SJSA1 (cell line): ENCODE results near the gene HS3ST3A1. TPM values are rescaled to one million over a fixed set of nuclear protein-coding genes. Genes with fewer than 3 reads are reported as not detected.

Experiments used
- DNase-seq, 2 experiments: peaks; one replicate each; pipeline ENCODE4 v3.0.0-alpha.2; 2015 to 2020; ENCODE audit warnings: low spot score in 2 of 2, low read depth in 1 of 2
- H3K27ac ChIP-seq: fragments of 250-450 bp; sonication (Bioruptor Pico); 2 replicates; pipeline ENCODE4 v1.5.1; 2020; ENCODE audit warnings: mild to moderate bottlenecking, moderate library complexity
- H3K27me3 ChIP-seq: fragments of 250-450 bp; sonication (Bioruptor Pico); replicated peaks from 2 replicates; pipeline ENCODE4 v1.5.1; 2020; ENCODE audit warnings: mild to moderate bottlenecking, moderate library complexity
- H3K36me3 ChIP-seq: fragments of 250-450 bp; sonication (Bioruptor Pico); 2 replicates; pipeline ENCODE4 v1.5.1; 2020; ENCODE audit warnings: mild to moderate bottlenecking
- H3K4me1 ChIP-seq: fragments of 250-450 bp; sonication (Bioruptor Pico); replicated peaks from 2 replicates; pipeline ENCODE4 v1.6.1; 2021; ENCODE audit warnings: mild to moderate bottlenecking
- H3K4me3 ChIP-seq: fragments of 250-450 bp; sonication (Bioruptor Pico); 2 replicates; pipeline ENCODE4 v1.5.1; 2020; ENCODE audit warnings: mild to moderate bottlenecking
- H3K9me3 ChIP-seq: fragments of 250-450 bp; sonication (Bioruptor Pico); replicated peaks from 2 replicates; pipeline ENCODE4 v1.5.1; 2020; ENCODE audit warnings: mild to moderate bottlenecking
- total RNA-seq: library from RNA; depleted of rRNA; stranded (reverse); fragments of >200 nt; shearing (Covaris generic); gene quantifications from 2 replicates; pipeline ENCODE4 v1.2.3, GENCODE V29; 2014

The HS3ST3A1 gene
- total RNA-seq, 1 experiment from 2014 or later = 16.8 TPM

DNA sequence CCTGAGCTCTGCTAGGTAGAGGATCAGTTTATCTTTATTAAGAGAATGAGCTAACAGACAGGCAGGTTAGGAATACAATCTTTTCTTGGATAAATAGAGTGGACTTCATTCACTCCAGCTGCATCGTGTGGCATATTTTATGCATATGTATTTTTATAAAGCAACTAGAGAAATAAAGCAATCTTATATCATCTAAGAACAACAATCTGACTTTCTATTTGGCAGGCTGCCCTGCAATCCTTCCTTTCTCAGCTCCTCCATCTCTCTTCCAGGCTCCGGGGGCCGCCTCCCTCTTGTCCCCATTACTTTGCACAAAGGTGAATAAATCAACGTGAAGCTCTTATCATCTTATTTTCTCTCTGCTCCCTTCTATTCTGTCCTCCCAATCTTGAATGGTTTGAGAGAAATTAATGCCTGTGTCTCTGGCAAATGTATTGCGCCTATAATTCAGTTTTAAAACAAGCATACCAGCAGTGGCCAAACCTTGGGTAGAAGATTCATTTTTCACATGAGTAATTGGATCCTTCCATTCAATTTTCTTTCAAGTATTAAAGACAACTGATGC is 64.5 kb downstream of the HS3ST3A1 start:
- peaks cover 37% of the 10 kb centered on the region for H3K4me1 ChIP-seq
- peaks cover 15% of the 10 kb centered on the region for H3K36me3 ChIP-seq
- H3K27me3 ChIP-seq = no peaks in the 10 kb centered on the region
- DNase-seq = no peak
- no peak overlapping the region for H3K4me3 ChIP-seq
- no peaks in the 10 kb centered on the region for H3K9me3 ChIP-seq
- H3K27ac ChIP-seq = no peak overlapping the region

DNA sequence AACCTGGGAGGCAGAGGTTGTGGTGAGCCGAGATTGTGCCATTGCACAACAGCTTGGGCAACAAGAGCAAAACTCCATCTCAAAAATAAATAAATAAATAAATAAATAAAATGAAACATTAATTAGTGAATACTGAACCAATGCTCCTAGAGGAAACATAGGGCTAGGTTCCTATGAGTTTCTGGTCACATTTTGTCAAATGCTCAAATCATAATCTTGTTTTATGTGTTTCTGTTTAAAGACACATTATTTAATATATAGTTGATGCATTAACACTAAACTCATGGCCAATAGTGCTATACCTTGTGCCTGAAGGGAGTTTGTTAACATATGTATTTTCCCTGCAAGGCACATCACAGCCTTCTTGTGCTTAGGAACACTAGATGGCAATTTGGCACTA is 66.8 kb downstream of the HS3ST3A1 start:
- Histone ChIP-seq H3K9me3 (no peaks in the 10 kb centered on the region), H3K4me3 (no peak overlapping the region), H3K27me3 (no peaks in the 10 kb centered on the region), H3K4me1 (peaks cover 30% of the 10 kb centered on the region), H3K27ac (no peak overlapping the region), H3K36me3 (peaks cover 19% of the 10 kb centered on the region)
- DNase-seq = no peak

DNA sequence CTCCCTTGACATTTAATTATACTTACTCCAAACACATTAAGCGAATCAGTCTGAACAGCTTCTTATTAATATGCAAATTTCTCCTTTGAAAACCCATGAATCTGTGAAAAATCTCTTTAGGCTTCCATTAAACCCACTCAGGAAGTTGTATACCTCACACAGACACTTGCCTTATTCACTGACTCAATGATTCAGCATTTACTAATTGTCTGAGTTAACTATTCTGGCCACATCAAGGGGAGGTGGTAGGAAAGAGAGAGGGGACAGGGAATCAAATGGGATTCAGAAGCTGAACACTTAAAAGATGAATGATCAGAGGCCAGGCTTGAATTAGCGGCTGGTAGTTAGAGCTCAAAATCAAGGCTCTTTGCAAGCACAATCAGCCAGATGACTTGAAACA is 70.0 kb downstream of the HS3ST3A1 start:
- Histone ChIP-seq H3K4me3 (no peak overlapping the region), H3K27ac (no peak overlapping the region), H3K9me3 (no peaks in the 10 kb centered on the region), H3K4me1 (peaks cover 12% of the 10 kb centered on the region), H3K27me3 (no peaks in the 10 kb centered on the region), H3K36me3 (0 out of 2 replicates have a peak, but pooled peaks cover 9% of the 10 kb centered on the region)
- no peak for DNase-seq

DNA sequence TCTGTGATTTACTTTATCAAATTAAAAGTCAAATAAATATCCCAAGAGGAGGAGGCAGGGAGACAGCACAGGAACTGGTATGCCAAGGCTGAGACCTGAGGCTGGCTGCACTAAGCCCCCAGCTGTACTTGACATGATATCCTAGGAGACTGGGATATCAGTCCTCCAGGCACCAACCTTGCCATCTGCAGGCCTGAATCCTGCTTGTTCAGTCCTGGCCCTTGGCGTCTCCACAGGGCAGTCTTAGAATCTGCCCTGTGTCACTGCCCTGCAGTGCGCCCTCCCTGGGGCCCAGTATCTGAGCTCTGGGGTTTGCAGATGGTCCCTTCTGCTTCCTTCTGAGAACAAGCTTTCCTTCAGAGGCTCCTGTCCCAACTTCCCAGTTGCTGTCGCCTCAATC is 75.9 kb downstream of the HS3ST3A1 start:
- no peak for DNase-seq
- H3K27ac ChIP-seq = no peak overlapping the region
- 0 out of 2 replicates have a peak, but pooled peaks cover under 1% of the 10 kb centered on the region for H3K36me3 ChIP-seq
- H3K27me3 ChIP-seq = no peaks in the 10 kb centered on the region
- peaks cover 7% of the 10 kb centered on the region for H3K4me1 ChIP-seq
- H3K9me3 ChIP-seq = no peaks in the 10 kb centered on the region
- no peak overlapping the region for H3K4me3 ChIP-seq

DNA sequence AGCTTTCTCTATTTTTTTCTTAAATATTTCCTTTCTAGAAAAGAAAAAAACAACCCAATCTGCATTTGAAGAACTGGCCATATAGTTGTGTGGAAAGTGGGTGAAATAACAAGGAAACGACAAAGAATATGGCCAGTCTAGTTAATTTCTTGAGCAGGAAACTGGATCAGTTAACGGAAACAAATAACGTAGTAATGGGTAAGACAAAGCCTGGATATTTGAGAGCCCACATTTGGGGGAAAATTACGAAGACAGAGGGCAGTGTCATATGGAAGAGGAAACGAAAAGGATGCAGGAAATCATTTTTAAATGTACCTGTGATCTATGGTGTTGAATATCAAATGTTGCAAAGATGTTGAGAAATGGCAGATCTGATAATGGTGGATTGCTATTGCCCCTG is 78.6 kb downstream of the HS3ST3A1 start:
- Histone ChIP-seq H3K4me1 (peaks cover 17% of the 10 kb centered on the region), H3K4me3 (no peak overlapping the region), H3K9me3 (0 out of 2 replicates have a peak, but pooled peaks cover 3% of the 10 kb centered on the region), H3K36me3 (peaks cover 7% of the 10 kb centered on the region), H3K27me3 (no peaks in the 10 kb centered on the region), H3K27ac (no peak overlapping the region)
- DNase-seq = no peak

DNA sequence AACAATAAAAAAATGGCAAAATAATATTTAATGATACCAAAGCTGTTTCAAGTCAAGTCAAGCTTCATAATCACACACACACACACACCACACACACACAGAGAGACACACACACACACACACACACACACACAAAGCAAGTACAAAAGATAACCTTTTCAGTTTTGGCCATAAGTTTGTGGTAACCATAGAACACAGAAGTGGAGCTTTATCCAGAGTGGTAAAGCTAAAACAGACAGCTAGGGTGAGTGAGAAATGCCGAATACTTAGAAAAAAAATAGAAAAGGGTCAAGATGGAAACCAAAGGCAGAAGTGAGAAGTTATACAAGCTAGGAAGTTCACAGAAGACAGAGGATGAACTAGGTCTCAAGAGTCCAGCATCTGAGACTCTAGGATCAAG is 79.0 kb downstream of the HS3ST3A1 start:
- DNase-seq = no peak
- Histone ChIP-seq H3K27me3 (no peaks in the 10 kb centered on the region), H3K36me3 (peaks cover 7% of the 10 kb centered on the region), H3K4me1 (peaks cover 17% of the 10 kb centered on the region), H3K27ac (no peak overlapping the region), H3K9me3 (0 out of 2 replicates have a peak, but pooled peaks cover 3% of the 10 kb centered on the region), H3K4me3 (no peak overlapping the region)

DNA sequence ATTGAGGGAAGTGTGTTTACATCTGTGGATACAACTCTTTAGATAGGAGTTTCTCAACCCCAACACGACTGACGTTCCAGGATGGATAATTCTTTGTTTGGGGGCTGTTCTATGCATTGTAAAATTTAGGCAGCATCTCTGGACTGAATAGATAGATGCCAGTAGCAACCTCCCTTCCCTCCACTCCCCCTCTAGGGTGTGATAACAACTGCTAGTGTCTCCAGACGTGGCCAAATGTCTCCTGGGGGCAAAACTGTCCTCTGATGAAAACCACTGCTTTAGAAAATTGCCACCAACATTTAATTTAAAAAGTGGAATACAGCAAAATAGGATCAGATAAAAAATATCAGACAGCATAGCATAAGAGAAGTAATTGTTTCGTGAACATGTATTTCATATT is 79.9 kb downstream of the HS3ST3A1 start:
- 0 out of 2 replicates have a peak, but pooled peaks cover 3% of the 10 kb centered on the region for H3K9me3 ChIP-seq
- H3K4me1 ChIP-seq = peaks cover 17% of the 10 kb centered on the region
- H3K27me3 ChIP-seq = no peaks in the 10 kb centered on the region
- no peak overlapping the region for H3K27ac ChIP-seq
- DNase-seq = no peak
- H3K4me3 ChIP-seq = no peak overlapping the region
- peaks cover 7% of the 10 kb centered on the region for H3K36me3 ChIP-seq

DNA sequence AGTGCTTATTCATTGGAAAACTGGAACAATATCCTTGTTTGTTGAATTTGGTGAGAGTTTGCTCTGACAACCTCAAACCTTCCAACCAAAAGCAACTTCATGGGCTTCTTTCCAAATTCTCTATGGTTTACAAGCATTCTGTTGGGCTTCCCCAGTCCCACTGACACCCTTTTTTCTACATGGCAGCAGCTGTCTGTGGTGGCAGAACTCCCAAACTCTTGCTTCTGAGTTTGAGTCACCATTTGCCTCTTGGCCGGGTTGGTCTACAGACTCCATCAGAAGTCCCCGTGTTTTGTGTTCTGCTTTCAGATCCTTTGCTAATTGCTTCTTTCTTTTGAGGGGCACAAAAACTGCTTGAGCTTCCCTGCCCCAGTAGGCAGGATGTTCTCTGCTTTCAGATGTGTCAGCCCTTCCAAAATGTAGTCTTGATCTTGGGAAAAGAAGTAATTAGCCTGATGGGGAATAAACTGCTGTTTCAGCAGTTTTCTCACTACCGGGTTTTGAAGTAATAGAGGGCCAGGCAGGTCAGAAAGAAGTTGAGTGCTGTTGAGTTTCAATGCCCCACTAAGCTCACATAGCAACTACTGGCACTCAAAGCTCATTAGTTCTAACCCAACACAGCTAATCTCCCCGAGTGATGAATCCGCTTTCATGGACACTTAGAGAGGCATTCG is 80.7 kb downstream of the HS3ST3A1 start:
- 0 out of 2 replicates have a peak, but pooled peaks cover 3% of the 10 kb centered on the region for H3K9me3 ChIP-seq
- peak overlapping the region; percentile 66 for H3K27ac ChIP-seq
- peaks cover 7% of the 10 kb centered on the region for H3K36me3 ChIP-seq
- H3K4me3 ChIP-seq = no peak overlapping the region
- H3K27me3 ChIP-seq = no peaks in the 10 kb centered on the region
- peaks cover 17% of the 10 kb centered on the region for H3K4me1 ChIP-seq
- DNase-seq = peak; percentile 78 to 88

DNA sequence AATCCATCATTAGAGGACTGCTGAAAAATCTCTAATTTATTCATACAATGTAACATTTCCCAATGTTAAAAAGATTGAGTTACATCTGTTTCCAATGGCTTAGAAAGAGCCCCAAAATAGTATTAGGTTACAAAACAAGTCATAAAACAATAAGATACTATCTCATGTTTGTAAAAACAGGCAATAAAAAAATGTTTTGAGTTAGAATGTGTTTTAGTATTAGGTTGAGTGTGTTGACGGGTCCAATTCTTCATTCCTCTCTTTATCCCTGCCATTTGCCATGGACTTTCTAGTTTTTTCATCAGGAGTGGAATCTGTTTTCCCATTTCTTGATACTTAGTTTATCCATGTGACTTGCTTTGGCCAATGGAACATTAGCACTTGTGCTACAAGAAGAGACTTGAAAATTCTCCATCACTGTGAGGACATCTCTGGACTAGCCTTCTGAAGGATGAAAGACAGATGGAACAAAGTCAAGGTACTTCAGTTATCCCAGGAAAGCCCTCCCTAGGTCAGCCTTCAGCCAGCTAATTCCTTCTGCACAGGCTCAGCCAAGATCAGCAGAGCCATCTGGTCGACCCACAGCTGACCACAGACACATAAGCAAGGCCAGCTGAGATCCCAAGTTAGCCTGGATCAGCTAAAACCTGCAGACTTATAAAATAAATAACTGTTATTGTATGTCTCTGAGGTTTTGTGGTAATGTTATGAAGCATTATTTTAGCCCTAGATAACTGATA is 83.3 kb downstream of the HS3ST3A1 start:
- peaks cover 17% of the 10 kb centered on the region for H3K4me1 ChIP-seq
- H3K27me3 ChIP-seq = no peaks in the 10 kb centered on the region
- no peak for DNase-seq
- H3K27ac ChIP-seq = no peak overlapping the region
- H3K36me3 ChIP-seq = peaks cover 12% of the 10 kb centered on the region
- H3K9me3 ChIP-seq = 0 out of 2 replicates have a peak, but pooled peaks cover 3% of the 10 kb centered on the region
- no peak overlapping the region for H3K4me3 ChIP-seq

DNA sequence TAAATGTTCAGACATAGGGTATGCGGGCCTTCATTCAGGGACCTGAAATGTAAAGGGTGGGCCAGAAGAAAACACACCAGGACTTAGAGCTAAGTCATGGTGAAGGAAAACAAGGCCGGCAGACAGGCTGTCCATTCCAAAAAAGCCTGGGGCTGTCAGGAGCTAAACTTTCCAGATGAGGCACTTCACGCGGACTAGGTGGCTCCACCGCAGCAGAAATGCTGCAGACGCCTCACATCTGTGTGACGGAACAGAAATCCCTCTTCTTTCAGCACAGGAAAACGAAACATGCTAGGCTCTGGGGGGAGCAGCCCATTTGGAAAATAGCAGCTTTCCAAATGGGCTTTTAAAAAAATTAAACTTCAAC is 88.7 kb downstream of the HS3ST3A1 start:
- Histone ChIP-seq H3K27me3 (no peaks in the 10 kb centered on the region), H3K9me3 (no peaks in the 10 kb centered on the region), H3K27ac (no peak overlapping the region), H3K36me3 (0 out of 2 replicates have a peak, but pooled peaks cover 5% of the 10 kb centered on the region), H3K4me1 (no peaks in the 10 kb centered on the region; the same call in 1 of the 2 replicates), H3K4me3 (no peak overlapping the region)
- no peak for DNase-seq

DNA sequence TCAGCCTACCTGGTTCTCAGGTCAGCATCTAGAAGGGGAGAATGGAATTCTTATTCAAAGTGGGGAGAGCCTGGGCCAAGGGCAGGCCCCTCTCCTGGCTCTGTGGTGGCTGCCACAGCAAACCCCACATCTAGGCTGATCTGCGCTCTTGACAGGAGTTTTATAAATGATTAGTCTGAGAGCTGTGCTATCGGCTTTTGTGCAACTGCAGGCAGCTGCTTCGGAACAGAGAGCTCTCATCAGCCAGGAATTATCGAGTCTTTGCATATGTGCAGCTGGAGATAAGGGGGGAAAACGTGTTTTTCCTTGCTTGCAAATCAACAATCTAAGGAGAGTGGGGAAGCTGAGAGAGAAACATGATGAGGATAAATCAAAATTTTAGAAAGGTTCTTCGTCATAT is 91.7 kb downstream of the HS3ST3A1 start:
- H3K27me3 ChIP-seq = no peaks in the 10 kb centered on the region
- DNase-seq = no peak
- no peak overlapping the region for H3K27ac ChIP-seq

DNA sequence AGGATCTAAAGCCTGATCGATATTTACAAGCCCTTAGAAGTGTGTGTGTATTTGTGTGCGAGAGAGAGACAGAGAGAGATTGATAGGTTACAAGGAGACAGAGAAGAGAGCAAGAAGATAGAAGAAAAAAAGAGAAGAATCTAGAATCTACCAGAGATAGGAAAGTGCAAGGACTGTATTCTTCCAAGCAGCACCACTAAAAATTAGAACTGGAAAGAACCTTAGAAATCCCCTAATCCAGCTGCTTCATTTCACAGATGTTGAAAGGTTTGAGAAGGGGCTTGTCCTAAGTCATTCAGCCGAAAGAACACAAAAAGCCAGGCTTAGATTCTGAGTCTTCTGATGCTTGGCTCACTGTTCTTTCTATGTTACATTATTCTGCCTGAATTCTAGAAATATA is 92.2 kb downstream of the HS3ST3A1 start:
- no peak overlapping the region for H3K27ac ChIP-seq

More for the DNA sequence above, 91.7 kb downstream of the HS3ST3A1 start:
- Histone ChIP-seq H3K4me1 (no peaks in the 10 kb centered on the region), H3K9me3 (no peaks in the 10 kb centered on the region), H3K36me3 (no peaks in the 10 kb centered on the region), H3K4me3 (no peak overlapping the region)

DNA sequence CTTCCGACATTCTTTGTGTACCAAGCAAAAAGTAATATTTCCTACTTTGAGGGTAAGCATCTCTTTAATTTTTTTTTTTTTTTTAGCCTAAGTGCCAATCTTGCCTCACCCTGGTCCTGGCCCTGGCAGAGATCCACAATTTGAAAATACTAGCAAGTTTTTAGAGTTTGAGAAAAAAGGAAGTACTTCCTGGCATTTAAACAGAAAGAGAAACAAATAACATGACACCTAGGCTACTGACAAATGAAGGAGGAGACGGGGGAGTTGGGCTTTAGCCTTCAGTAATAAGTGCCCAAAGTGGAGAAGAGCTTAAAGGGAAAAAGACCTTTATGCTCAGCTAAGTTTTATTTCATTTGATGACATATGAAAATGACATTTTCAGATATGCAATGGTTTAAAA is 92.8 kb downstream of the HS3ST3A1 start:
- Histone ChIP-seq H3K4me1 (peaks cover under 1% of the 10 kb centered on the region; the same call in 1 of the 2 replicates), H3K27me3 (no peaks in the 10 kb centered on the region), H3K27ac (no peak overlapping the region), H3K36me3 (no peaks in the 10 kb centered on the region), H3K4me3 (no peak overlapping the region), H3K9me3 (no peaks in the 10 kb centered on the region)
- DNase-seq = no peak

More for the DNA sequence above, 92.2 kb downstream of the HS3ST3A1 start:
- DNase-seq = no peak
- Histone ChIP-seq H3K36me3 (no peaks in the 10 kb centered on the region), H3K4me3 (no peak overlapping the region), H3K27me3 (no peaks in the 10 kb centered on the region), H3K9me3 (no peaks in the 10 kb centered on the region), H3K4me1 (no peaks in the 10 kb centered on the region)

DNA sequence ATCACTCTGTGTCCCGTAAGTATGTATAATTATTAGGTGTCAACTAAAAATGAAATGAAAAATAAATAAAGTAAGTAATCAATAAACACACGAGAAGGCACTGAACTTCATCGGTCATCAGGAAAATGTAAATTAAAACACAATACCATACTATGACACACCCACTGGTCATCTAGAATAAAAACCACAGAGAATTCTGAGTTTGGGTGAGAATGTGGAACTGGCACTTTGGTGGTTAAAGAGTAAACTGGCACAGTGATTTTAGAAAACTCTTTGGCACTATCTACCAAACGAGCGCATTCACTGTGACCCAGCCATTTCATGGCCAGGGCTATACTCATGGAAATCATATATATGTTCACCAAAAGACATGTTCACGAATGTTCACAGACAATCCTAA is 98.2 kb downstream of the HS3ST3A1 start:
- H3K4me3 ChIP-seq = no peak overlapping the region
- no peaks in the 10 kb centered on the region for H3K9me3 ChIP-seq
- H3K4me1 ChIP-seq = peaks cover 8% of the 10 kb centered on the region
- H3K27me3 ChIP-seq = no peaks in the 10 kb centered on the region
- H3K27ac ChIP-seq = no peak overlapping the region
- H3K36me3 ChIP-seq = no peaks in the 10 kb centered on the region
- DNase-seq = no peak
